ENCODE results near the gene GFRA4.

The GFRA4 gene

GRCh38 chr20:3693376-3693775, 30.2 kb upstream of the GFRA4 start:
- DNase-seq = no peak

GRCh38 chr20:3692706-3693294, 29.6 kb upstream of the GFRA4 start:
- DNase-seq = no peak

- no peak for DNase-seq
Measured at GRCh38 chr20:3691897-3692296, 28.7 kb upstream of the GFRA4 start.

GRCh38 chr20:3691306-3691705, 28.1 kb upstream of the GFRA4 start:
- DNase-seq = no peak

- no peak for DNase-seq
Measured at GRCh38 chr20:3690413-3690812, 27.2 kb upstream of the GFRA4 start.

GRCh38 chr20:3689978-3690377, 26.8 kb upstream of the GFRA4 start:
- no peak for DNase-seq

- no peak for DNase-seq
Measured at GRCh38 chr20:3687655-3688054, 24.5 kb upstream of the GFRA4 start.

GRCh38 chr20:3686867-3687321, 23.7 kb upstream of the GFRA4 start:
- no peak for DNase-seq

- no peak for DNase-seq
Measured at GRCh38 chr20:3686421-3686820, 23.2 kb upstream of the GFRA4 start.

- no peak for DNase-seq
Measured at GRCh38 chr20:3685341-3685740, 22.1 kb upstream of the GFRA4 start.

GRCh38 chr20:3681931-3682781, 19.0 kb upstream of the GFRA4 start, which contains the start of gene ADAM33:
TSS of gene ADAM33 (minus strand) at chr20:3682010. CDS start at chr20:3682004, 6 bp downstream.
- DNase-seq = no peak

GRCh38 chr20:3681352-3681930, 18.2 kb upstream of the GFRA4 start:
- DNase-seq = no peak

- DNase-seq = no peak
Measured at GRCh38 chr20:3680701-3681351, 17.6 kb upstream of the GFRA4 start.

GRCh38 chr20:3679749-3680700, 16.8 kb upstream of the GFRA4 start:
- no peak for DNase-seq

GRCh38 chr20:3678856-3679720, 15.9 kb upstream of the GFRA4 start:
- no peak for DNase-seq

GRCh38 chr20:3678198-3678597, 15.0 kb upstream of the GFRA4 start:
- DNase-seq = no peak

GRCh38 chr20:3677733-3678132, 14.5 kb upstream of the GFRA4 start:
- DNase-seq = no peak

- DNase-seq = no peak
Measured at GRCh38 chr20:3674995-3675900, 12.0 kb upstream of the GFRA4 start.

GRCh38 chr20:3674447-3674846, 11.2 kb upstream of the GFRA4 start:
- no peak for DNase-seq
